GM23248 (cell line): ENCODE measurements around the gene PTPRN2.

ENCODE experiments used
- EZH2 ChIP-seq: fragments of 200-600 bp; sonication (generic); IDR thresholded peaks from 2 replicates; pipeline ENCODE4 v1.6.1; 2018; ENCODE audit warnings: antibody characterized with exemption, mild to moderate bottlenecking; ENCODE audit not compliant: insufficient read depth, poor library complexity, severe bottlenecking
- EZH2phosphoT487 ChIP-seq: fragments of 200-600 bp; sonication (generic); IDR thresholded peaks from 2 replicates; pipeline ENCODE4 v1.6.1; 2018; ENCODE audit warnings: antibody characterized with exemption, moderate library complexity, mild to moderate bottlenecking, low read depth; ENCODE audit not compliant: insufficient read depth

DNA sequence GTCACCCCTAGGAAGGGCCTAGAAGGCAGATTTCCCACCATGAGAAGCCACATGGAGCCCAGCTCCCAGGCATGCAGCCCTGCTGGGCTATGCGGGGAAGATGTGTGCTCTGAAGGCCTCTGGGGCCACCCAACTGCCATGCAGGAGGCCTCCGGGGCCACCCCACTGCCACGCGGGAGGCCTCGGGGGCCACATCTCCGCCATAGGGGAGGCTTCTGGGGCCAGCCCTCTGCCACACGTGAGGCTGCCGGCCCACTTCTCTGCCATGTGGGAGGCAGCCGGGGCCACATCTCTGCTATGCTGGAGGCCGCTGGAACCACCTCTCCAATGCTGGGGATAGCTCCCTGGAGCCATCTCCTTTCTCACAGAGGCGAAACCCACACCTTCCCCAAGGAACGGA lies 799.0 kb downstream of the PTPRN2 start:
- TF ChIP-seq EZH2phosphoT487 (no peak), EZH2 (no peak)
